ENCODE results near the gene RARG. TPM values are rescaled to one million over a fixed set of nuclear protein-coding genes. Genes with fewer than 3 reads are reported as not detected.

The RARG gene
- total and polyA plus RNA-seq, 12 donors = 3.8 to 36.4 (median 24.8) TPM

GRCh38 chr12:53214687-53215455, 17.1 kb downstream of the RARG start:
- TF ChIP-seq CTCF (IDR thresholded peaks at IDR 0.05) (no peak), POLR2A (IDR thresholded peaks at IDR 0.05) (no peak)
- Histone ChIP-seq H3K36me3 (replicated peaks in 1 of 2) (peaks cover 0 to 36% of the 10 kb centered on the region in 2 donors), H3K4me3 (no peak overlapping the region), H3K27me3 (no peaks in the 10 kb centered on the region), H3K9me3 (replicated peaks in 1 of 3) (no peaks in the 10 kb centered on the region), H3K27ac (peak overlapping the region in 2 of 5 donors; percentile 47 to 97), H3K4me1 (replicated peaks in 1 of 2) (peaks cover 24 to 41% of the 10 kb centered on the region in 2 donors)
- WGBS, 4 donors = 63 to 80% (median 69%) methylated on average over 10 to 12 of the region's 12 CpGs
- intact Hi-C loops (cut with DNase I) = loop anchor here (5.0 to 10.0 kb wide), 4 partner anchors 37 to 210 kb away; partner anchors contain the start of gene AMHR2 (in 1 of the 2)
- DNase-seq = peak in 6 of 7 donors; percentile 57 to 83 (median 62)

GRCh38 chr12:53214221-53214620, 17.8 kb downstream of the RARG start:
- DNase-seq = no peak
- H3K9me3 ChIP-seq (replicated peaks in 1 of 3) = no peaks in the 10 kb centered on the region
- H3K36me3 ChIP-seq (replicated peaks in 1 of 2) = peaks cover 0 to 36% of the 10 kb centered on the region in 2 donors
- H3K4me3 ChIP-seq = no peak overlapping the region
- H3K27ac ChIP-seq = peak overlapping the region in 1 of 5 donors; percentile 97
- 83 to 85% (median 84%) methylated on average over 5 of the region's 5 CpGs for WGBS, 4 donors
- no peaks in the 10 kb centered on the region for H3K27me3 ChIP-seq
- H3K4me1 ChIP-seq (replicated peaks in 1 of 2) = peaks cover 24 to 39% of the 10 kb centered on the region in 2 donors
- intact Hi-C loops (cut with DNase I) = loop anchor here (5.0 to 10.0 kb wide), 4 partner anchors 38 to 211 kb away; partner anchors contain the start of gene AMHR2 (in 1 of the 2)
- TF ChIP-seq CTCF (IDR thresholded peaks at IDR 0.05) = no peak
- TF ChIP-seq POLR2A (IDR thresholded peaks at IDR 0.05) = no peak

- 6 to 9% (median 9%) methylated on average over 4 to 14 of the region's 14 CpGs for WGBS, 4 donors
- TF ChIP-seq POLR2A (IDR thresholded peaks at IDR 0.05) = no peak
- peak; percentile 94 to 98 (median 96) for TF ChIP-seq CTCF (IDR thresholded peaks at IDR 0.05)
- H3K27ac ChIP-seq = peak overlapping the region in 1 of 5 donors; percentile 97
- H3K9me3 ChIP-seq (replicated peaks in 1 of 3) = no peaks in the 10 kb centered on the region
- no peaks in the 10 kb centered on the region for H3K27me3 ChIP-seq
- intact Hi-C loops (cut with DNase I) = loop anchor here (2.0 to 10.0 kb wide), 5 partner anchors 37 to 211 kb away; partner anchors contain the start of gene AMHR2 (in 1 of the 2)
- no peak overlapping the region for H3K4me3 ChIP-seq
- H3K36me3 ChIP-seq (replicated peaks in 1 of 2) = peaks cover 0 to 36% of the 10 kb centered on the region in 2 donors
- peak; percentile 82 to 93 (median 88) for DNase-seq
- peaks cover 15 to 37% of the 10 kb centered on the region in 2 donors for H3K4me1 ChIP-seq (replicated peaks in 1 of 2)
These were observed 18.7 kb downstream of the RARG start for GRCh38 chr12:53213348-53213747.

- intact Hi-C loops (cut with DNase I) = loop anchor here (2.0 to 10.0 kb wide), 5 partner anchors 38 to 212 kb away; partner anchors contain the start of gene AMHR2 (in 1 of the 2)
- H3K4me1 ChIP-seq (replicated peaks in 1 of 2) = peaks cover 11 to 35% of the 10 kb centered on the region in 2 donors
- H3K9me3 ChIP-seq (replicated peaks in 1 of 3) = no peaks in the 10 kb centered on the region
- no peak overlapping the region for H3K27ac ChIP-seq
- H3K36me3 ChIP-seq (replicated peaks in 1 of 2) = peaks cover 0 to 36% of the 10 kb centered on the region in 2 donors
- DNase-seq = no peak
- TF ChIP-seq CTCF (IDR thresholded peaks at IDR 0.05) (no peak), POLR2A (IDR thresholded peaks at IDR 0.05) (no peak)
- no peak overlapping the region for H3K4me3 ChIP-seq
- no peaks in the 10 kb centered on the region for H3K27me3 ChIP-seq
- WGBS, 4 donors = 25 to 42% (median 36%) methylated on average over 12 of the region's 12 CpGs
These were observed 19.1 kb downstream of the RARG start for GRCh38 chr12:53212931-53213330.

All from adrenal gland (tissue), 12 donors.